Measurements from ENCODE around the gene ZIC1.

Gene ZIC1

DNA sequence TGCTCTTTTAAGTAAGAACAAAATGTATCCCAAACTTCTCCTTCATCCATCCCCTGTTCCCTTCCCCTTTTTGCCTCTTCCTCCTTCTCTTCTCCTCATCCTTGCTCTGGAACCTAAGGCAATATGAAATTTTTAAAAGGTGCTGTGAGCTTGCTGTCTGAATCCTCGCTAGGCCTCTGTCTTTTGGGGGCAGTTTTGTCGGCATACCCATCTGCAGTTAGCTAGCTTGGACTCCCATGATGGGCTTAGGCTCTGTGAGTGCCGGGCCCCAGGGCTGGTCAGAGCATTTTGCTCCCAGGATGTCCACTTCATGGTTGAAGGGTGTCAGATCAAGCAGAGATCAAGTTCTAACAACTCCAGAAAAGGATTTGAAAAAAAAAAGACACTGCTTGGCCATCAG is 18.6 kb downstream of the ZIC1 start:
- no peak overlapping the region for H3K9ac ChIP-seq (ENCODE audit: low read length)
- H2AFZ ChIP-seq (ENCODE audit: insufficient read depth, low read length, poor library complexity), result no peak overlapping the region
- H2BK12ac ChIP-seq (ENCODE audit: low read length), result no peak overlapping the region
- no CpG with 5 or more reads among the region's 3 CpGs for WGBS (ENCODE audit: extremely low coverage, insufficient coverage, insufficient read length)
- no peak overlapping the region for H4K8ac ChIP-seq (ENCODE audit: low read depth, low read length)
- no peak overlapping the region for H3K4ac ChIP-seq (ENCODE audit: low read depth, low read length)
- no peak overlapping the region for H2BK120ac ChIP-seq (ENCODE audit: insufficient read depth, low read length, poor library complexity)
- no peak overlapping the region for H3K18ac ChIP-seq (ENCODE audit: low read length)
- H3K27ac ChIP-seq (ENCODE audit: low read depth, low read length), result no peak overlapping the region
- H3K79me2 ChIP-seq (ENCODE audit: control insufficient read depth, insufficient read depth, low read length, poor library complexity), result no peaks in the 10 kb centered on the region
- H2BK5ac ChIP-seq (ENCODE audit: low read depth, low read length, poor library complexity), result no peak overlapping the region
- no peaks in the 10 kb centered on the region for H3K79me1 ChIP-seq (ENCODE audit: low read length)
- H3K27me3 ChIP-seq (ENCODE audit: insufficient read depth, low read length), result peaks cover 21% of the 10 kb centered on the region
- no peak overlapping the region for H4K91ac ChIP-seq (ENCODE audit: low read depth, low read length)
- no peak overlapping the region for H3K4me3 ChIP-seq (ENCODE audit: low read depth, low read length)
- DNase-seq, result no peak
- H3K9me3 ChIP-seq (ENCODE audit: insufficient read depth, low read depth, low read length), result no peaks in the 10 kb centered on the region
- no peak overlapping the region for H3K14ac ChIP-seq (ENCODE audit: low read length)
- H4K12ac ChIP-seq (ENCODE audit: low read depth, low read length), result no peak overlapping the region
- H3K4me2 ChIP-seq (ENCODE audit: low read length), result no peak overlapping the region
- H3K36me3 ChIP-seq (ENCODE audit: control insufficient read depth in 1 of 2, insufficient read depth in 2 of 2, low read length in 2 of 2), result no peaks in the 10 kb centered on the region
- H3K23ac ChIP-seq (ENCODE audit: low read length), result no peak overlapping the region
- H3K4me1 ChIP-seq (ENCODE audit: control insufficient read depth in 1 of 2, insufficient read depth in 2 of 2, low read length in 2 of 2), result peaks cover 0 to 2% of the 10 kb centered on the region in 2 experiments
- H2AK5ac ChIP-seq (ENCODE audit: low read length), result no peak overlapping the region

DNA sequence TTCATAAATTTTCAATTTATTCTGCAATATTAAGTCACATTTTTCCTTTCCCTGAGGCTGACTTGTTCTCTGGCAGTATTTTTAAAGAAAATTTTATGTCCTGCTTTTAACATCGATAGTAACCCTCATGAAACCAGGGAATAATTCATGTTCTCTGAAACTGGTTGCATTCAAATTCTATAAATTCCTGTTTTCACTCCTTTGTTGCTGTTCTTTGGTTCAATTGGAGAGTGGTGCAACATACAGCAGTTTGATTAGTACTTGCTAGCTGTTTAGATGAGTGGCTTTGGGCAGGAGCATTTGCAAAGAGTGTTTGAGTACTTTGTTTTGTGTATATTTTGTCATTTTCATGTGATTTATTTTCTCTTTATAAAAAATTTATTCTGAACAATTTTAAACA is 19.2 kb downstream of the ZIC1 start:
- Histone ChIP-seq H4K12ac (ENCODE audit: low read depth, low read length) (no peak overlapping the region), H3K9ac (ENCODE audit: low read length) (no peak overlapping the region), H2AFZ (ENCODE audit: insufficient read depth, low read length, poor library complexity) (no peak overlapping the region), H3K18ac (ENCODE audit: low read length) (no peak overlapping the region), H3K4ac (ENCODE audit: low read depth, low read length) (no peak overlapping the region), H2AK5ac (ENCODE audit: low read length) (no peak overlapping the region), H3K4me1 (ENCODE audit: control insufficient read depth in 1 of 2, insufficient read depth in 2 of 2, low read length in 2 of 2) (peaks cover 0 to under 1% of the 10 kb centered on the region in 2 experiments), H3K4me2 (ENCODE audit: low read length) (no peak overlapping the region), H3K4me3 (ENCODE audit: low read depth, low read length) (no peak overlapping the region), H2BK12ac (ENCODE audit: low read length) (no peak overlapping the region), H3K79me1 (ENCODE audit: low read length) (no peaks in the 10 kb centered on the region), H3K27me3 (ENCODE audit: insufficient read depth, low read length) (peaks cover 16% of the 10 kb centered on the region), H2BK5ac (ENCODE audit: low read depth, low read length, poor library complexity) (no peak overlapping the region), H3K23ac (ENCODE audit: low read length) (no peak overlapping the region), H3K14ac (ENCODE audit: low read length) (no peak overlapping the region), H2BK120ac (ENCODE audit: insufficient read depth, low read length, poor library complexity) (no peak overlapping the region), H4K8ac (ENCODE audit: low read depth, low read length) (no peak overlapping the region), H3K79me2 (ENCODE audit: control insufficient read depth, insufficient read depth, low read length, poor library complexity) (no peaks in the 10 kb centered on the region), H4K91ac (ENCODE audit: low read depth, low read length) (no peak overlapping the region), H3K9me3 (ENCODE audit: insufficient read depth, low read depth, low read length) (no peaks in the 10 kb centered on the region), H3K36me3 (ENCODE audit: control insufficient read depth in 1 of 2, insufficient read depth in 2 of 2, low read length in 2 of 2) (no peaks in the 10 kb centered on the region), H3K27ac (ENCODE audit: low read depth, low read length) (no peak overlapping the region)
- DNase-seq, result no peak
- WGBS (ENCODE audit: extremely low coverage, insufficient coverage, insufficient read length), result no CpG with 5 or more reads among the region's 1 CpG

DNA sequence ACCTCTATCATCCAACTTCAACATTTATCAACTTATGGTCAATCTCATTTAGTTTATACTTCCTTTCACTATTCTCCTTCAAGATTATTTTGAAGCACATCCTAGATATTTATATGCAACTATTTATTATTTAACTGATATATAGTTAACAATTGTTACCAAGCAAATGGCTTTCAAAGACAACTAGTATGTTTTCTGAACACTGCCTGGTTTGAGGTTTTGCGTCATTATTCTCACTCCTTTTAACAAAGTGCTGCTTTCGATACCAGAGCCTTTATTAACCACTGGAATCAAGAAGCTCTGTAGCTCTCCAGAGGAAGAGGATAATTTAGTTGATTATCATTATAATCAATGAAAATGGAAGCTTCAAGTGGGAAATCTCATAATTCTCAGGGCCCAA is 19.6 kb downstream of the ZIC1 start:
- Histone ChIP-seq H2AK5ac (ENCODE audit: low read length) (no peak overlapping the region), H3K36me3 (ENCODE audit: control insufficient read depth in 1 of 2, insufficient read depth in 2 of 2, low read length in 2 of 2) (no peaks in the 10 kb centered on the region), H3K18ac (ENCODE audit: low read length) (no peak overlapping the region), H2AFZ (ENCODE audit: insufficient read depth, low read length, poor library complexity) (no peak overlapping the region), H3K4me2 (ENCODE audit: low read length) (no peak overlapping the region), H2BK5ac (ENCODE audit: low read depth, low read length, poor library complexity) (no peak overlapping the region), H4K8ac (ENCODE audit: low read depth, low read length) (no peak overlapping the region), H2BK12ac (ENCODE audit: low read length) (no peak overlapping the region), H3K9me3 (ENCODE audit: insufficient read depth, low read depth, low read length) (no peaks in the 10 kb centered on the region), H3K4ac (ENCODE audit: low read depth, low read length) (no peak overlapping the region), H4K12ac (ENCODE audit: low read depth, low read length) (no peak overlapping the region), H3K4me3 (ENCODE audit: low read depth, low read length) (no peak overlapping the region), H3K23ac (ENCODE audit: low read length) (no peak overlapping the region), H3K79me1 (ENCODE audit: low read length) (no peaks in the 10 kb centered on the region), H3K27ac (ENCODE audit: low read depth, low read length) (no peak overlapping the region), H3K79me2 (ENCODE audit: control insufficient read depth, insufficient read depth, low read length, poor library complexity) (no peaks in the 10 kb centered on the region), H3K9ac (ENCODE audit: low read length) (no peak overlapping the region), H3K27me3 (ENCODE audit: insufficient read depth, low read length) (peaks cover 11% of the 10 kb centered on the region), H3K14ac (ENCODE audit: low read length) (no peak overlapping the region), H2BK120ac (ENCODE audit: insufficient read depth, low read length, poor library complexity) (no peak overlapping the region), H3K4me1 (ENCODE audit: control insufficient read depth in 1 of 2, insufficient read depth in 2 of 2, low read length in 2 of 2) (no peaks in the 10 kb centered on the region), H4K91ac (ENCODE audit: low read depth, low read length) (no peak overlapping the region)
- no CpG with 5 or more reads among the region's 2 CpGs for WGBS (ENCODE audit: extremely low coverage, insufficient coverage, insufficient read length)
- no peak for DNase-seq

DNA sequence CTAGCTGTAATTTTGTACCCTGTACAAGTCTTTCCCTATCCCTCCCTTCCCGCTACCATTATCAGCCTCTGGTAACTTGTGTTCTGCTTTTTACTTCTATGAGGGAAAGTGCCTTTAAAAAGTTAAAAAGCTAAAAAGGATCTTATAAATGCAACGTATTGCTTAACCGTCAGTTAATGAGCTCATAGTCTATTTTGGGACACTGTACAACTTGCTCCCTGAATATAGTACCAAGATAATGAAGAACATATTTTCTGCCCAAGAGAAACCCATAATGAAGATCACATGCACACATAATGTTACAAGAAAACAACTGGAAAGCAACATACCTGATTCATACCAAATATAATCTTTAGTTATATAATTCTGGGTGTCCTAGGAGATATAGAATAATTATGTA is 22.6 kb downstream of the ZIC1 start:
- Histone ChIP-seq H4K12ac (ENCODE audit: low read depth, low read length) (no peak overlapping the region), H2BK5ac (ENCODE audit: low read depth, low read length, poor library complexity) (no peak overlapping the region), H2AK5ac (ENCODE audit: low read length) (no peak overlapping the region), H3K36me3 (ENCODE audit: control insufficient read depth in 1 of 2, insufficient read depth in 2 of 2, low read length in 2 of 2) (no peaks in the 10 kb centered on the region), H3K27ac (ENCODE audit: low read depth, low read length) (no peak overlapping the region), H3K23ac (ENCODE audit: low read length) (no peak overlapping the region), H3K4me3 (ENCODE audit: low read depth, low read length) (no peak overlapping the region), H3K27me3 (ENCODE audit: insufficient read depth, low read length) (no peaks in the 10 kb centered on the region), H4K91ac (ENCODE audit: low read depth, low read length) (no peak overlapping the region), H3K4ac (ENCODE audit: low read depth, low read length) (no peak overlapping the region), H2BK12ac (ENCODE audit: low read length) (no peak overlapping the region), H3K79me2 (ENCODE audit: control insufficient read depth, insufficient read depth, low read length, poor library complexity) (no peaks in the 10 kb centered on the region), H3K79me1 (ENCODE audit: low read length) (no peaks in the 10 kb centered on the region), H3K4me1 (ENCODE audit: control insufficient read depth in 1 of 2, insufficient read depth in 2 of 2, low read length in 2 of 2) (no peaks in the 10 kb centered on the region), H3K4me2 (ENCODE audit: low read length) (no peak overlapping the region), H3K9me3 (ENCODE audit: insufficient read depth, low read depth, low read length) (no peaks in the 10 kb centered on the region), H3K9ac (ENCODE audit: low read length) (no peak overlapping the region), H3K18ac (ENCODE audit: low read length) (no peak overlapping the region), H4K8ac (ENCODE audit: low read depth, low read length) (no peak overlapping the region), H2AFZ (ENCODE audit: insufficient read depth, low read length, poor library complexity) (no peak overlapping the region), H3K14ac (ENCODE audit: low read length) (no peak overlapping the region), H2BK120ac (ENCODE audit: insufficient read depth, low read length, poor library complexity) (no peak overlapping the region)
- no CpG with 5 or more reads among the region's 3 CpGs for WGBS (ENCODE audit: extremely low coverage, insufficient coverage, insufficient read length)
- no peak for DNase-seq
